ENCODE results near the gene SH3PXD2A. TPM values are rescaled to one million over a fixed set of nuclear protein-coding genes. Genes with fewer than 3 reads are reported as not detected.

SH3PXD2A gene
- total and polyA plus RNA-seq, 2 donors (not counting 1 experiment from before 2014, with no cell fraction given): 3.2 to 33.5 TPM

- H4K20me1 ChIP-seq (ENCODE audit: control insufficient read depth, insufficient read depth, low read length, poor library complexity, severe bottlenecking): peaks cover 5% of the 10 kb centered on the region
- no peak overlapping the region for H3K9ac ChIP-seq (ENCODE audit: low read length)
- no peaks in the 10 kb centered on the region for H3K9me3 Mint-ChIP-seq (ENCODE audit: insufficient read depth)
- no peak overlapping the region for H3K4me3 Mint-ChIP-seq
- ChIA-PET CTCF (interaction anchor here (0.5 to 5.9 kb wide), 5 partner anchors 12 to 166 kb away, joined by 3 to 44 read pairs (median 4); no protein-coding TSS in a partner anchor), POLR2A (no interaction called here)
- H3K4me1 Mint-ChIP-seq: peaks cover 16% of the 10 kb centered on the region
- ATAC-seq (ENCODE audit: low read depth) (no peak), DNase-seq (no peak)
- H3K9me3 ChIP-seq (ENCODE audit: control extremely low read depth in 1 of 3, control insufficient read depth in 2 of 3, insufficient read depth in 1 of 3, low read length in 2 of 3): peaks cover 0 to 6% (median 0%) of the 10 kb centered on the region in 3 donors
- H3K79me2 ChIP-seq (ENCODE audit: control insufficient read depth, insufficient read depth, low read length): peaks cover 7% of the 10 kb centered on the region
- H3K4me3 ChIP-seq (ENCODE audit: control extremely low read depth in 1 of 5, extremely low read depth in 1 of 5, insufficient read depth in 1 of 5, low read depth in 2 of 5, low read length in 4 of 5): no peak overlapping the region
- H2AFZ ChIP-seq (ENCODE audit: insufficient read depth, low read depth, low read length, poor library complexity, severe bottlenecking): no peak overlapping the region
- peaks cover 9 to 11% of the 10 kb centered on the region in 2 donors for H3K4me1 ChIP-seq (ENCODE audit: control insufficient read depth in 2 of 2, insufficient read depth in 2 of 2, low read length in 2 of 2)
- no peaks in the 10 kb centered on the region for H3K36me3 ChIP-seq (replicated peaks in 1 of 2; ENCODE audit: control extremely low read depth in 1 of 2, control insufficient read depth in 1 of 2, extremely low read depth in 1 of 2, insufficient read depth in 2 of 2, low read length in 1 of 2)
- intact Hi-C loops (cut with micrococcal nuclease): no loop called here
- TF ChIP-seq CTCF (IDR thresholded peaks at IDR 0.05): no peak
- TF ChIP-seq EZH2 (IDR thresholded peaks at IDR 0.05; ENCODE audit: borderline replicate concordance, insufficient read depth, low read depth, low read length, poor library complexity, severe bottlenecking): no peak
- H3K27me3 ChIP-seq (replicated peaks in 1 of 4; ENCODE audit: control extremely low read depth in 1 of 4, control insufficient read depth in 3 of 4, insufficient read depth in 4 of 4, low read length in 3 of 4): peaks cover 0 to 3% (median 0%) of the 10 kb centered on the region in 4 experiments
- no peak overlapping the region for H3K27ac ChIP-seq (ENCODE audit: low read length in 2 of 2)
- no peak overlapping the region for H3K27ac Mint-ChIP-seq
- 96% methylated on average over 7 of the region's 9 CpGs for WGBS (ENCODE audit: insufficient coverage)
- no peaks in the 10 kb centered on the region for H3K27me3 Mint-ChIP-seq
- no peak overlapping the region for H3K4me2 ChIP-seq (replicated peaks; ENCODE audit: low read depth, low read length, poor library complexity, severe bottlenecking)
Measured at GRCh38 chr10:103666087-103666761, 189.2 kb downstream of the SH3PXD2A start.

- no peak overlapping the region for H3K4me2 ChIP-seq (replicated peaks; ENCODE audit: low read depth, low read length, poor library complexity, severe bottlenecking)
- ChIA-PET POLR2A (no interaction called here), CTCF (interaction anchor here (1.5 to 5.9 kb wide), 2 partner anchors 21 to 76 kb away, joined by 3 to 44 read pairs; no protein-coding TSS in a partner anchor)
- no peak overlapping the region for H3K4me3 ChIP-seq (ENCODE audit: control extremely low read depth in 1 of 5, extremely low read depth in 1 of 5, insufficient read depth in 1 of 5, low read depth in 2 of 5, low read length in 4 of 5)
- DNase-seq (no peak), ATAC-seq (ENCODE audit: low read depth) (no peak)
- H3K79me2 ChIP-seq (ENCODE audit: control insufficient read depth, insufficient read depth, low read length): peaks cover 12% of the 10 kb centered on the region
- Mint-ChIP-seq H3K27me3 (no peaks in the 10 kb centered on the region), H3K4me3 (no peak overlapping the region), H3K9me3 (ENCODE audit: insufficient read depth) (no peaks in the 10 kb centered on the region), H3K4me1 (peaks cover 18% of the 10 kb centered on the region), H3K27ac (no peak overlapping the region)
- 90% methylated on average over 8 of the region's 9 CpGs for whole genome bisulfite sequencing (ENCODE audit: insufficient coverage)
- H3K4me1 ChIP-seq (ENCODE audit: control insufficient read depth in 2 of 2, insufficient read depth in 2 of 2, low read length in 2 of 2): peaks cover 17% of the 10 kb centered on the region in 2 donors
- no peak for TF ChIP-seq EZH2 (IDR thresholded peaks at IDR 0.05; ENCODE audit: borderline replicate concordance, insufficient read depth, low read depth, low read length, poor library complexity, severe bottlenecking)
- H3K9ac ChIP-seq (ENCODE audit: low read length): no peak overlapping the region
- peaks cover 0 to 3% (median 0%) of the 10 kb centered on the region in 4 experiments for H3K27me3 ChIP-seq (replicated peaks in 1 of 4; ENCODE audit: control extremely low read depth in 1 of 4, control insufficient read depth in 3 of 4, insufficient read depth in 4 of 4, low read length in 3 of 4)
- no peaks in the 10 kb centered on the region for H3K36me3 ChIP-seq (replicated peaks in 1 of 2; ENCODE audit: control extremely low read depth in 1 of 2, control insufficient read depth in 1 of 2, extremely low read depth in 1 of 2, insufficient read depth in 2 of 2, low read length in 1 of 2)
- no peak overlapping the region for H2AFZ ChIP-seq (ENCODE audit: insufficient read depth, low read depth, low read length, poor library complexity, severe bottlenecking)
- H3K9me3 ChIP-seq (ENCODE audit: control extremely low read depth in 1 of 3, control insufficient read depth in 2 of 3, insufficient read depth in 1 of 3, low read length in 2 of 3): peaks cover 0 to 5% (median 0%) of the 10 kb centered on the region in 3 donors
- intact Hi-C loops (cut with micrococcal nuclease): no loop called here
- no peak overlapping the region for H3K27ac ChIP-seq (ENCODE audit: low read length in 2 of 2)
- H4K20me1 ChIP-seq (ENCODE audit: control insufficient read depth, insufficient read depth, low read length, poor library complexity, severe bottlenecking): peaks cover under 1% of the 10 kb centered on the region
Measured at GRCh38 chr10:103665162-103665889, 190.1 kb downstream of the SH3PXD2A start.
